ENCODE results near the gene PAQR5.

- no peak for TF ChIP-seq POLR2A (IDR thresholded peaks at IDR 0.05)
- TF ChIP-seq CTCF (IDR thresholded peaks at IDR 0.05): no peak
These were observed 21.4 kb upstream of the PAQR5 start for GRCh38 chr15:69277316-69277715.
